Activated T-cell treated with anti-CD3 and anti-CD28 coated beads, Interleukin-2, amount 50 U/mL, for 24 hours (primary cell): ENCODE results near the gene GPR179.
A peak's percentile ranks its signal among the peaks of the same experiment; 100 is the strongest.
"Not testable (repeated sequence)": the region's sequence is repeated elsewhere in the genome, so short reads cannot be mapped to it uniquely, and the experiment has no call there.

Experiments
- DNase-seq: peaks from one replicate; pipeline ENCODE4 v3.0.0-alpha.2; 2020
- H3K27ac Mint-ChIP-seq: 2 replicates; pipeline ENCODE4 v1.8.0; 2020; ENCODE audit warnings: mild to moderate bottlenecking, mixed read lengths
- H3K27me3 Mint-ChIP-seq: 2 replicates; pipeline ENCODE4 v1.8.0; 2020; ENCODE audit warnings: mixed read lengths
- H3K36me3 Mint-ChIP-seq: 2 replicates; pipeline ENCODE4 v1.8.0; 2020; ENCODE audit warnings: low read depth, mixed read lengths
- H3K4me1 Mint-ChIP-seq: 2 replicates; pipeline ENCODE4 v1.8.0; 2020; ENCODE audit warnings: low read depth, mixed read lengths
- H3K4me3 Mint-ChIP-seq: 2 replicates; pipeline ENCODE4 v1.8.0; 2020; ENCODE audit warnings: mild to moderate bottlenecking, moderate library complexity, mixed read lengths
- H3K9me3 Mint-ChIP-seq: 2 replicates; pipeline ENCODE4 v1.8.0; 2020; ENCODE audit warnings: mixed read lengths

Gene GPR179

GRCh38 chr17:38322156-38322779 lies 21.5 kb downstream of the GPR179 start:
- no peak overlapping the region for H3K27ac Mint-ChIP-seq
- no peaks in the 10 kb centered on the region for H3K27me3 Mint-ChIP-seq
- peak; percentile 81 for DNase-seq
- no peaks in the 10 kb centered on the region for H3K9me3 Mint-ChIP-seq
- H3K4me3 Mint-ChIP-seq, result no peak overlapping the region
- peaks cover 58% of the 10 kb centered on the region for H3K36me3 Mint-ChIP-seq
- H3K4me1 Mint-ChIP-seq, result peaks cover 2% of the 10 kb centered on the region

- Mint-ChIP-seq H3K4me1 (peaks cover 4% of the 10 kb centered on the region), H3K9me3 (no peaks in the 10 kb centered on the region), H3K4me3 (no peak overlapping the region), H3K27me3 (no peaks in the 10 kb centered on the region), H3K36me3 (peaks cover 69% of the 10 kb centered on the region), H3K27ac (no peak overlapping the region)
- no peak for DNase-seq
Measured at GRCh38 chr17:38320482-38320881, 23.3 kb downstream of the GPR179 start.

- no peak for DNase-seq
- H3K4me3 Mint-ChIP-seq, result no peak overlapping the region
- no peaks in the 10 kb centered on the region for H3K9me3 Mint-ChIP-seq
- H3K4me1 Mint-ChIP-seq, result peaks cover 2% of the 10 kb centered on the region
- no peaks in the 10 kb centered on the region for H3K27me3 Mint-ChIP-seq
- no peak overlapping the region for H3K27ac Mint-ChIP-seq
- peaks cover 75% of the 10 kb centered on the region for H3K36me3 Mint-ChIP-seq
Measured at GRCh38 chr17:38317081-38317480, 26.7 kb downstream of the GPR179 start.

- Mint-ChIP-seq H3K27ac (no peak overlapping the region), H3K36me3 (peaks cover 70% of the 10 kb centered on the region), H3K9me3 (no peaks in the 10 kb centered on the region), H3K4me1 (peaks cover 2% of the 10 kb centered on the region), H3K27me3 (no peaks in the 10 kb centered on the region), H3K4me3 (no peak overlapping the region)
- no peak for DNase-seq
Measured at GRCh38 chr17:38315497-38315896, 28.3 kb downstream of the GPR179 start.

- Mint-ChIP-seq H3K4me3 (peak within 1 kb of the TSS; percentile 98), H3K4me1 (peaks cover 13% of the 10 kb centered on the region), H3K27ac (peak within 1 kb of the TSS; percentile 99), H3K36me3 (peaks cover 22% of the 10 kb centered on the region)
- DNase-seq, result peak; percentile 98
- H3K9me3 Mint-ChIP-seq, H3K27me3 Mint-ChIP-seq: not testable (repeated sequence)
Measured at GRCh38 chr17:38296834-38297517, 46.8 kb downstream of the GPR179 start, which contains the start of gene MRPL45. Gene MRPL45 (plus strand): TSS chr17:38297168. CDS start chr17:38297184, 16 bp downstream.

GRCh38 chr17:38295602-38296365 lies 48.0 kb downstream of the GPR179 start:
- DNase-seq, H3K9me3 Mint-ChIP-seq, H3K27me3 Mint-ChIP-seq: not testable (repeated sequence)
- peaks cover 13% of the 10 kb centered on the region for H3K4me1 Mint-ChIP-seq
- peak overlapping the region; percentile 99 for H3K27ac Mint-ChIP-seq
- H3K36me3 Mint-ChIP-seq, result peaks cover 13% of the 10 kb centered on the region
- H3K4me3 Mint-ChIP-seq, result peak overlapping the region; percentile 98

GRCh38 chr17:38289760-38290159 lies 54.0 kb downstream of the GPR179 start:
- H3K4me3 Mint-ChIP-seq, result not testable (repeated sequence)
- peaks cover 10% of the 10 kb centered on the region for H3K4me1 Mint-ChIP-seq

GRCh38 chr17:38288217-38288827 lies 55.4 kb downstream of the GPR179 start:
- H3K4me3 Mint-ChIP-seq, H3K27me3 Mint-ChIP-seq, H3K9me3 Mint-ChIP-seq, H3K27ac Mint-ChIP-seq, DNase-seq, H3K36me3 Mint-ChIP-seq: not testable (repeated sequence)
- peaks cover 10% of the 10 kb centered on the region for H3K4me1 Mint-ChIP-seq

More at GRCh38 chr17:38289760-38290159, 54.0 kb downstream of the GPR179 start:
- H3K27ac Mint-ChIP-seq, H3K36me3 Mint-ChIP-seq, H3K27me3 Mint-ChIP-seq, DNase-seq, H3K9me3 Mint-ChIP-seq: not testable (repeated sequence)

- H3K27me3 Mint-ChIP-seq, H3K9me3 Mint-ChIP-seq, H3K36me3 Mint-ChIP-seq: not testable (repeated sequence)
- Mint-ChIP-seq H3K4me1 (peaks cover 10% of the 10 kb centered on the region), H3K27ac (peak overlapping the region; percentile 84), H3K4me3 (peak overlapping the region; percentile 40)
- DNase-seq, result peak; percentile 34
Measured at GRCh38 chr17:38286501-38287091, 57.2 kb downstream of the GPR179 start.

GRCh38 chr17:38285994-38286393 lies 57.8 kb downstream of the GPR179 start:
- H3K4me1 Mint-ChIP-seq, result peaks cover 10% of the 10 kb centered on the region
- not testable (repeated sequence) for H3K4me3 Mint-ChIP-seq, DNase-seq, H3K36me3 Mint-ChIP-seq, H3K27ac Mint-ChIP-seq, H3K27me3 Mint-ChIP-seq, H3K9me3 Mint-ChIP-seq
